GM18526 (cell line): ENCODE measurements around the gene NUTM2G.
"Not testable (repeated sequence)": the region's sequence is repeated elsewhere in the genome, so short reads cannot be mapped to it uniquely, and the experiment has no call there.

ENCODE experiments used
- POLR2A ChIP-seq: IDR thresholded peaks from 3 replicates; pipeline ENCODE4 v1.6.1; 2011; ENCODE audit not compliant: insufficient read length; ENCODE audit errors: extremely low read depth

The NUTM2G gene

GRCh38 chr9:96928543-96928942 lies at the start of gene NUTM2G:
TSS of gene NUTM2G (plus strand) at chr9:96928843. CDS start at chr9:96929025, 182 bp downstream.
- TF ChIP-seq POLR2A = not testable (repeated sequence)

- no peak for TF ChIP-seq POLR2A
Observed at GRCh38 chr9:96883922-96884321, 44.7 kb upstream of the NUTM2G start.

- no peak for TF ChIP-seq POLR2A
Observed at GRCh38 chr9:96884443-96884842, 44.2 kb upstream of the NUTM2G start.

- no peak for TF ChIP-seq POLR2A
Observed at GRCh38 chr9:96885424-96885823, 43.2 kb upstream of the NUTM2G start.

GRCh38 chr9:96888591-96888990 lies 40.1 kb upstream of the NUTM2G start:
- TF ChIP-seq POLR2A = no peak

- TF ChIP-seq POLR2A = no peak
Observed at GRCh38 chr9:96892131-96892530, 36.5 kb upstream of the NUTM2G start.
